ACC112 (cell line): ENCODE data around the gene DMRT3.

Experiments used
- H2AFZ ChIP-seq: fragments of 200-600 bp; sonication (generic); one replicate; pipeline ENCODE4 v1.6.0; 2017; ENCODE audit warnings: antibody characterized with exemption, low read length; ENCODE audit not compliant: unreplicated experiment
- H3K27ac ChIP-seq: fragments of 200-600 bp; sonication (generic); 2 replicates; pipeline ENCODE4 v1.5.1; 2014; ENCODE audit warnings: low read depth, mild to moderate bottlenecking, antibody characterized with exemption, low read length, moderate library complexity
- H3K27me3 ChIP-seq: fragments of 200-600 bp; sonication (generic); 2 replicates; pipeline ENCODE4 v1.6.1; 2014; ENCODE audit warnings: mild to moderate bottlenecking, antibody characterized with exemption, low read length, moderate library complexity, mixed read lengths; ENCODE audit not compliant: insufficient read depth
- H3K36me3 ChIP-seq: fragments of 200-600 bp; sonication (generic); 2 replicates; pipeline ENCODE4 v1.6.1; 2016; ENCODE audit warnings: mild to moderate bottlenecking, antibody characterized with exemption, low read length, moderate library complexity, mixed read lengths; ENCODE audit not compliant: insufficient read depth
- H3K4me1 ChIP-seq: fragments of 200-600 bp; sonication (generic); one replicate; pipeline ENCODE4 v1.6.1; 2016; ENCODE audit warnings: low read length, mixed read lengths; ENCODE audit not compliant: insufficient read depth, unreplicated experiment, control insufficient read depth
- H3K4me3 ChIP-seq: fragments of 200-600 bp; sonication (generic); 2 replicates; pipeline ENCODE4 v1.5.1; 2014; ENCODE audit warnings: mild to moderate bottlenecking, low read depth, low read length
- H3K79me2 ChIP-seq: fragments of 200-600 bp; sonication (generic); one replicate; pipeline ENCODE4 v1.6.0; 2016; ENCODE audit warnings: low read length; ENCODE audit not compliant: control insufficient read depth, unreplicated experiment, insufficient read depth

DMRT3 gene

GRCh38 chr9:1005043-1005667, 28.7 kb downstream of the DMRT3 start:
- no peak overlapping the region for H3K4me3 ChIP-seq
- no peaks in the 10 kb centered on the region for H3K36me3 ChIP-seq
- no peak overlapping the region for H2AFZ ChIP-seq

DNA sequence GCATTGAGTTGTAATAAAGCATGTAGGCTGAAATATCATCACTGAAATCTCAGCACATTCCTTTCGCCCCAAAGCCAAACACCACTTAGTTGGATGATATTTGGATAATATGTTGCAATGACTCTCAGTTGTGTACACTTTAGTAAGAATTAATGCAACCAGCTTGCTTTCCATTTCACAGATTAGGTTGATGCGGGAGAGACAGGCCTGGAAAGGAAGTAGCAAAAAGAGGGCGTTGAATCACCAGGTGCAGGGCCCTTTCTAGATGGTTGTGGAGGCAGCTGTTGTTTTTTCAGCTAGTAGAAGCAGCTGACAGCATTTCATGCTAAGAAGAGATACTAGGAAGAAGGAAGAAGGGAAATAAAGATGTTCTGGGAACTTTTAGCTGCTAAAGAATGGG, 30.9 kb downstream of the DMRT3 start:
- Histone ChIP-seq H3K4me3 (no peak overlapping the region), H3K79me2 (no peaks in the 10 kb centered on the region), H3K27ac (no peak overlapping the region), H2AFZ (no peak overlapping the region), H3K36me3 (no peaks in the 10 kb centered on the region), H3K27me3 (0 out of 2 replicates have a peak, but pooled peaks cover 8% of the 10 kb centered on the region), H3K4me1 (no peaks in the 10 kb centered on the region)

More at GRCh38 chr9:1005043-1005667, 28.7 kb downstream of the DMRT3 start:
- H3K79me2 ChIP-seq = no peaks in the 10 kb centered on the region
- 0 out of 2 replicates have a peak, but pooled peaks cover 8% of the 10 kb centered on the region for H3K27me3 ChIP-seq
- H3K4me1 ChIP-seq = no peaks in the 10 kb centered on the region
- no peak overlapping the region for H3K27ac ChIP-seq

DNA sequence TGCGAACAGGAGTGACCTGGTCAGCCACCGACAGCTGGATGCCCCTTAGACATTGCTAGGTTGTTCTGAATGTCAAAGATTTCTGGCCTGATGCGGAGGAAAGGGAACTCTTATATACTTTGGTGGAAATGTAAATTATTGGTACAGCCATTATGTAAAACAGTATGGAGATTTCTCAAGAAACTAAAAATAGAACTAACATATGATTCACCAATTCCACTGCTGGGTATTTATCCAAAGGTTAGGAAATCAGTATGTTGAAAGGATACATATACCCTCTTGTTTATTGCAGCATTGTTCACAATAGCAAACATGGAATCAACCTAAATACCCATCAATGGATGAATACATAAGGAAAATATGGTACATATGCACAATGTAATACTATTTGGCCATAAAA, 31.8 kb downstream of the DMRT3 start:
- 0 out of 2 replicates have a peak, but pooled peaks cover 8% of the 10 kb centered on the region for H3K27me3 ChIP-seq
- no peaks in the 10 kb centered on the region for H3K79me2 ChIP-seq
- H2AFZ ChIP-seq = no peak overlapping the region
- no peak overlapping the region for H3K4me3 ChIP-seq
- H3K27ac ChIP-seq = no peak overlapping the region
- no peaks in the 10 kb centered on the region for H3K4me1 ChIP-seq
- no peaks in the 10 kb centered on the region for H3K36me3 ChIP-seq

DNA sequence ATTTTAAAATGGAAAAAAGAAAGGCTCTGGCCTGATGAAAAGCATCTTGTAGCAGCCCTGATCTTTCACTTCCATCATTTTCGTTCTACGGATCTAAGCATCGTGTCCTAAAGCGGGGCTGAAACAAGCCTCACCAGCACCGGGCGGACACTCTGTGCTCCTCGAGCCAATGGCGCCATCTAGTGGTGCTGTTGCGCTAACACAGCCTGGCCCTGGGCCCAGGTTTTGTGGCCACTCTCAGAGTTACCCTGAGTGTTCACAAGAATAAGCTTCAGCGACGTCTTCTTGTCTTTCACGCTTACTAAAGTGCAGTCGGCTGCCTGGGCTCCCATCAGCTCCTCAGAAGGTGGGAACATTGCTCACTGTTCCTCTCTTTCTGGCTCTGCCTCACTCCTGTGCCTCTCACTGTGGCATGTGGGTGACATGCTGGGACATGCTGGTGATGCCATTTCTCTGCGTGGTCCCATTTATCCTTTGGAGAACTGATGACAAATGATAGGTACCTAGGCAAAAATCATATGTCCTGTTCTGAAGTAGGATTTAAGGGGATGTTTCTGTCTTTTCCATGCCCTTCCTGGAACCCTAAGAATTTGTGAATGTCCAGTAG, 32.7 kb downstream of the DMRT3 start:
- Histone ChIP-seq H3K27ac (no peak overlapping the region), H3K79me2 (no peaks in the 10 kb centered on the region)

GRCh38 chr9:1013021-1013420, 36.6 kb downstream of the DMRT3 start:
- Histone ChIP-seq H3K27ac (no peak overlapping the region), H3K4me3 (no peak overlapping the region), H3K79me2 (no peaks in the 10 kb centered on the region), H3K36me3 (no peaks in the 10 kb centered on the region), H2AFZ (no peak overlapping the region), H3K27me3 (peaks cover 15% of the 10 kb centered on the region; the same call in 1 of the 2 replicates), H3K4me1 (no peaks in the 10 kb centered on the region)

More for the DNA sequence above, 32.7 kb downstream of the DMRT3 start:
- Histone ChIP-seq H3K27me3 (peaks cover 9% of the 10 kb centered on the region; the same call in 1 of the 2 replicates), H3K4me3 (no peak overlapping the region), H3K36me3 (no peaks in the 10 kb centered on the region), H3K4me1 (no peaks in the 10 kb centered on the region), H2AFZ (no peak overlapping the region)

- H3K4me1 ChIP-seq = no peaks in the 10 kb centered on the region
- no peaks in the 10 kb centered on the region for H3K79me2 ChIP-seq
- no peak overlapping the region for H3K27ac ChIP-seq
- H3K4me3 ChIP-seq = no peak overlapping the region
- H2AFZ ChIP-seq = no peak overlapping the region
- peaks cover 10% of the 10 kb centered on the region; the same call in 1 of the 2 replicates for H3K27me3 ChIP-seq
- no peaks in the 10 kb centered on the region for H3K36me3 ChIP-seq
Observed at GRCh38 chr9:1014225-1014624, 37.8 kb downstream of the DMRT3 start.

- Histone ChIP-seq H3K79me2 (no peaks in the 10 kb centered on the region), H3K4me3 (no peak overlapping the region), H3K27me3 (peaks cover 10% of the 10 kb centered on the region; the same call in 1 of the 2 replicates)
Observed at GRCh38 chr9:1014640-1015039, 38.2 kb downstream of the DMRT3 start.

GRCh38 chr9:1018121-1018520, 41.7 kb downstream of the DMRT3 start:
- Histone ChIP-seq H3K79me2 (no peaks in the 10 kb centered on the region), H3K27me3 (peaks cover 10% of the 10 kb centered on the region; the same call in 1 of the 2 replicates), H3K4me1 (no peaks in the 10 kb centered on the region), H3K27ac (no peak overlapping the region), H2AFZ (no peak overlapping the region), H3K36me3 (no peaks in the 10 kb centered on the region), H3K4me3 (no peak overlapping the region)

More at GRCh38 chr9:1014640-1015039, 38.2 kb downstream of the DMRT3 start:
- H3K27ac ChIP-seq = no peak overlapping the region
- no peaks in the 10 kb centered on the region for H3K4me1 ChIP-seq
- no peaks in the 10 kb centered on the region for H3K36me3 ChIP-seq
- H2AFZ ChIP-seq = no peak overlapping the region

DNA sequence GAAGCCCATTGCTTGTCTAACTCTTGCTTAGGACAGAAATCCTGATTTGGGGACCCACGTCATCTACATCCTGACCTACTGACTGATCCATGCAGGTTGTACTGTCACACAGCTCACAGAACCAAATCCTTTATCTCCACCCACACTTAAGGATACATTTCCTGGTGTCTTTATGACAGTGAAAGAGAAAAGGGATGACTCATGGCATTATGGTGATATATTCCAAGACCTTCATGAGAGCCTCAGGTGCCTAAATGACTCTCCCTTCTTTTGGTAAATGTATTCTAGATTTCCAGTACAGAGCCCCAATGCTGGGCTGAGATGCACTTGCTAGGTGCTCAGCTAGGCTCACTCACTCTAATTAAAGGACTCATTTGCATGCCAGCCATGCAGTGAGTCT, 47.7 kb downstream of the DMRT3 start:
- no peak overlapping the region for H3K27ac ChIP-seq
- no peak overlapping the region for H2AFZ ChIP-seq
- H3K79me2 ChIP-seq = no peaks in the 10 kb centered on the region
- no peaks in the 10 kb centered on the region for H3K27me3 ChIP-seq
- H3K36me3 ChIP-seq = no peaks in the 10 kb centered on the region
- H3K4me1 ChIP-seq = no peaks in the 10 kb centered on the region
- no peak overlapping the region for H3K4me3 ChIP-seq

- Histone ChIP-seq H2AFZ (no peak overlapping the region), H3K36me3 (no peaks in the 10 kb centered on the region), H3K4me1 (no peaks in the 10 kb centered on the region), H3K27ac (no peak overlapping the region), H3K79me2 (no peaks in the 10 kb centered on the region), H3K27me3 (no peaks in the 10 kb centered on the region), H3K4me3 (no peak overlapping the region)
Observed at GRCh38 chr9:1025131-1025530, 48.7 kb downstream of the DMRT3 start.

- H3K4me3 ChIP-seq = no peak overlapping the region
- no peaks in the 10 kb centered on the region for H3K27me3 ChIP-seq
Observed at GRCh38 chr9:1026219-1026618, 49.8 kb downstream of the DMRT3 start.

More at GRCh38 chr9:1026219-1026618, 49.8 kb downstream of the DMRT3 start:
- no peak overlapping the region for H2AFZ ChIP-seq
- H3K79me2 ChIP-seq = no peaks in the 10 kb centered on the region
- H3K4me1 ChIP-seq = no peaks in the 10 kb centered on the region
- H3K27ac ChIP-seq = no peak overlapping the region
- no peaks in the 10 kb centered on the region for H3K36me3 ChIP-seq
